ENCODE results near the gene SPRR1B.

SPRR1B gene

DNA sequence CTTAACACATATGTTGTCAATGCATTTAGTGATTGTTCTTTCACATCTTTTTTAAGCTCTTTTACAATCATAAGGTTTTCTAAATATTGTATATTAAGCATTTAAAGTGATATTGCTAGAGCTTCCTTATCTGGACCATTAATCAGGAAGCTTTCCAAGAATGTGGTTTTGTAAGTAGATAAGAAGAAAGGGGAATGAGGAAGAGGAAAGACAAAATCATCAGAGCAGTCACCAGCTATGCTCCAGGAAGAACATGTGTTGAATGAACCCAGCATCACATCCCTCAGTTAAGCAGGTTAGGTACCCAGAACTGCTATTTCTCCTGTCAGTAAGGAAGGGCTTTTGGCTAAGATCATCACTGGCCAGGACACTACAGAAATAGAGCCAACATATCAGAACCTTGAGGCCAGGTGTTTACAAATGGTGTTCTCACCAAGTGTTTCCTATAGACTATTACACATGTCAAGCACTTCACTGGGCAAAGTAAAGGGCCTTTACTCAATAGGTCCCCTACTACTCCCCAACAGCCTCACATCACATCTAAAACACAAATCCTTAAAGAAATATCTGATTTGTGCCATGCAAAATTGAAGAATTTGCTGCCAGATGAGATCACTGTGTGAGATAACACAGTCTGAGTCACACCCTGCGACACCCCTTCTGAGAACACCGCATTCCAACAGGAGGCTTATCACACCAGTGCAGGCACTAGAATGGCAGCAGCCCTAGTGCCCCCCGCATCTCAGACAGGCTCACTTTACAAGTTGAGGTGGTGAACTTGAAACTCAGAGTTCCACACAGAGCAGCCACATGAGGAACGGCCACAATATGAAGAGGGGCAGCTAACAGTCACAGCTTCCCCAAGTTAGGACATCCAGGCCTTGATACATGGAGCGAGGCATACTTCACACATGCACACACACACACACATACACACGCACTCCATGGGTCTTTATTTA is 28.1 kb downstream of the SPRR1B start:
- no peak for ATAC-seq
- TF ChIP-seq ZNF8 (CRISPR knock-in tag; IDR thresholded peaks at IDR 0.05) (no peak), RARB (CRISPR knock-in tag; IDR thresholded peaks at IDR 0.05) (no peak), TOX (CRISPR knock-in tag; IDR thresholded peaks at IDR 0.05; ENCODE audit: borderline replicate concordance) (no peak), PPARA (CRISPR knock-in tag; IDR thresholded peaks at IDR 0.05; ENCODE audit: borderline replicate concordance) (no peak)
- TF ChIP-seq, protein P1, sequence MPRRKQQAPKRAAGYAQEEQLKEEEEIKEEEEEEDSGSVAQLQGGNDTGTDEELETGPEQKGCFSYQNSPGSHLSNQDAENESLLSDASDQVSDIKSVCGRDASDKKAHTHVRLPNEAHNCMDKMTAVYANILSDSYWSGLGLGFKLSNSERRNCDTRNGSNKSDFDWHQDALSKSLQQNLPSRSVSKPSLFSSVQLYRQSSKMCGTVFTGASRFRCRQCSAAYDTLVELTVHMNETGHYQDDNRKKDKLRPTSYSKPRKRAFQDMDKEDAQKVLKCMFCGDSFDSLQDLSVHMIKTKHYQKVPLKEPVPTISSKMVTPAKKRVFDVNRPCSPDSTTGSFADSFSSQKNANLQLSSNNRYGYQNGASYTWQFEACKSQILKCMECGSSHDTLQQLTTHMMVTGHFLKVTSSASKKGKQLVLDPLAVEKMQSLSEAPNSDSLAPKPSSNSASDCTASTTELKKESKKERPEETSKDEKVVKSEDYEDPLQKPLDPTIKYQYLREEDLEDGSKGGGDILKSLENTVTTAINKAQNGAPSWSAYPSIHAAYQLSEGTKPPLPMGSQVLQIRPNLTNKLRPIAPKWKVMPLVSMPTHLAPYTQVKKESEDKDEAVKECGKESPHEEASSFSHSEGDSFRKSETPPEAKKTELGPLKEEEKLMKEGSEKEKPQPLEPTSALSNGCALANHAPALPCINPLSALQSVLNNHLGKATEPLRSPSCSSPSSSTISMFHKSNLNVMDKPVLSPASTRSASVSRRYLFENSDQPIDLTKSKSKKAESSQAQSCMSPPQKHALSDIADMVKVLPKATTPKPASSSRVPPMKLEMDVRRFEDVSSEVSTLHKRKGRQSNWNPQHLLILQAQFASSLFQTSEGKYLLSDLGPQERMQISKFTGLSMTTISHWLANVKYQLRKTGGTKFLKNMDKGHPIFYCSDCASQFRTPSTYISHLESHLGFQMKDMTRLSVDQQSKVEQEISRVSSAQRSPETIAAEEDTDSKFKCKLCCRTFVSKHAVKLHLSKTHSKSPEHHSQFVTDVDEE (CRISPR knock-in tag; IDR thresholded peaks at IDR 0.05): no peak

DNA sequence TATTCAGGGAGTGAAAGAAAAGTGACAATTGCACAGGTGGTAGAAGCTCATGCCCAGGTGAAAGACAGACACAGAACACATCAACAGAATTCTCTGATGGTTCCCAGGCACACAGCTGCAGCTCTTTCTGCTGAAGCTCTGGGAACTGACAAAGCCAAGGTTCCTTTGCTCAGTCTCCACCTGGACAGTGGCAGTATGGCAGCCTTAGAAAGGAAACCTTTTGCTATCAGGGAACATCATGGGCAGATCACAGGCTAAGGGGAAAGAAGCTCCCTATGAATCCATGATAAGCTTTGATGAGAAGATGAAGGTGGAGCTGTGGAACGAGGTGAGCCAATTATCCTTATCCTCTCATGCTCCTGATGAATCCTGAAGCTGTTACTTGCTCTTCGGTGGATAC is 39.2 kb downstream of the SPRR1B start:
- ATAC-seq: no peak

GRCh38 chr1:153071511-153071910 is 40.5 kb downstream of the SPRR1B start, which contains the start of gene SPRR2B:
Gene SPRR2B, minus strand, starts transcription at chr1:153071611. Its CDS starts 772 bp downstream, at chr1:153070839.
- ATAC-seq: no peak

More for the DNA sequence above, 39.2 kb downstream of the SPRR1B start:
- TF ChIP-seq OSR1 (CRISPR knock-in tag; IDR thresholded peaks at IDR 0.05) (no peak), ISL1 (CRISPR knock-in tag; IDR thresholded peaks at IDR 0.05) (no peak), ZC3H10 (CRISPR knock-in tag; IDR thresholded peaks at IDR 0.05) (no peak), ZFP3 (CRISPR knock-in tag; IDR thresholded peaks at IDR 0.05) (no peak), ZNF565 (CRISPR knock-in tag; conservative IDR thresholded peaks at IDR 0.05; ENCODE audit: low read depth) (no peak), TCF4 (CRISPR knock-in tag; IDR thresholded peaks at IDR 0.05; ENCODE audit: borderline replicate concordance) (no peak), BACH2 (CRISPR knock-in tag; IDR thresholded peaks at IDR 0.05; ENCODE audit: borderline replicate concordance) (no peak), SNAI2 (CRISPR knock-in tag; IDR thresholded peaks at IDR 0.05) (no peak), ZNF70 (CRISPR knock-in tag; IDR thresholded peaks at IDR 0.05) (no peak), ESRRG (CRISPR knock-in tag; IDR thresholded peaks at IDR 0.05) (no peak), RARB (CRISPR knock-in tag; IDR thresholded peaks at IDR 0.05) (no peak), TOX (CRISPR knock-in tag; IDR thresholded peaks at IDR 0.05; ENCODE audit: borderline replicate concordance) (no peak)
- TF ChIP-seq, protein P2, sequence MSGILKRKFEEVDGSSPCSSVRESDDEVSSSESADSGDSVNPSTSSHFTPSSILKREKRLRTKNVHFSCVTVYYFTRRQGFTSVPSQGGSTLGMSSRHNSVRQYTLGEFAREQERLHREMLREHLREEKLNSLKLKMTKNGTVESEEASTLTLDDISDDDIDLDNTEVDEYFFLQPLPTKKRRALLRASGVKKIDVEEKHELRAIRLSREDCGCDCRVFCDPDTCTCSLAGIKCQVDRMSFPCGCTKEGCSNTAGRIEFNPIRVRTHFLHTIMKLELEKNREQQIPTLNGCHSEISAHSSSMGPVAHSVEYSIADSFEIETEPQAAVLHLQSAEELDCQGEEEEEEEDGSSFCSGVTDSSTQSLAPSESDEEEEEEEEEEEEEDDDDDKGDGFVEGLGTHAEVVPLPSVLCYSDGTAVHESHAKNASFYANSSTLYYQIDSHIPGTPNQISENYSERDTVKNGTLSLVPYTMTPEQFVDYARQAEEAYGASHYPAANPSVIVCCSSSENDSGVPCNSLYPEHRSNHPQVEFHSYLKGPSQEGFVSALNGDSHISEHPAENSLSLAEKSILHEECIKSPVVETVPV (CRISPR knock-in tag; IDR thresholded peaks at IDR 0.05): no peak
- TF ChIP-seq, protein P3, sequence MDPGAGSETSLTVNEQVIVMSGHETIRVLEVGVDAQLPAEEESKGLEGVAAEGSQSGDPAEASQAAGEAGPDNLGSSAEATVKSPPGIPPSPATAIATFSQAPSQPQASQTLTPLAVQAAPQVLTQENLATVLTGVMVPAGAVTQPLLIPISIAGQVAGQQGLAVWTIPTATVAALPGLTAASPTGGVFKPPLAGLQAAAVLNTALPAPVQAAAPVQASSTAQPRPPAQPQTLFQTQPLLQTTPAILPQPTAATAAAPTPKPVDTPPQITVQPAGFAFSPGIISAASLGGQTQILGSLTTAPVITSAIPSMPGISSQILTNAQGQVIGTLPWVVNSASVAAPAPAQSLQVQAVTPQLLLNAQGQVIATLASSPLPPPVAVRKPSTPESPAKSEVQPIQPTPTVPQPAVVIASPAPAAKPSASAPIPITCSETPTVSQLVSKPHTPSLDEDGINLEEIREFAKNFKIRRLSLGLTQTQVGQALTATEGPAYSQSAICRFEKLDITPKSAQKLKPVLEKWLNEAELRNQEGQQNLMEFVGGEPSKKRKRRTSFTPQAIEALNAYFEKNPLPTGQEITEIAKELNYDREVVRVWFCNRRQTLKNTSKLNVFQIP (CRISPR knock-in tag; IDR thresholded peaks at IDR 0.05; ENCODE audit: borderline replicate concordance, low read depth): no peak

More at GRCh38 chr1:153071511-153071910, 40.5 kb downstream of the SPRR1B start, which contains the start of gene SPRR2B:
- TF ChIP-seq ARNTL (CRISPR knock-in tag; IDR thresholded peaks at IDR 0.05; ENCODE audit: borderline replicate concordance, low read depth) (no peak), OSR1 (CRISPR knock-in tag; IDR thresholded peaks at IDR 0.05) (no peak), RARB (CRISPR knock-in tag; IDR thresholded peaks at IDR 0.05) (no peak), ISL1 (CRISPR knock-in tag; IDR thresholded peaks at IDR 0.05) (no peak), ZNF70 (CRISPR knock-in tag; IDR thresholded peaks at IDR 0.05) (no peak), TCF4 (CRISPR knock-in tag; IDR thresholded peaks at IDR 0.05; ENCODE audit: borderline replicate concordance) (no peak), CSDC2 (CRISPR knock-in tag; IDR thresholded peaks at IDR 0.05) (no peak), ZFP3 (CRISPR knock-in tag; IDR thresholded peaks at IDR 0.05) (no peak), TOX (CRISPR knock-in tag; IDR thresholded peaks at IDR 0.05; ENCODE audit: borderline replicate concordance) (no peak), SNAI2 (CRISPR knock-in tag; IDR thresholded peaks at IDR 0.05) (no peak)
- TF ChIP-seq, protein P2 (CRISPR knock-in tag; IDR thresholded peaks at IDR 0.05): no peak

Measured in SK-N-SH treated with all-trans-retinoic acid at 6 μM for 48 hours (cell line).